Nephron progenitor cell (in vitro differentiated cells): ENCODE measurements around the gene RAB11B.

ENCODE experiments used
- DNase-seq: peaks from one replicate; pipeline ENCODE4 v3.0.0; 2021
- H3K27ac Mint-ChIP-seq: 2 replicates; pipeline ENCODE4 v1.8.0; 2021; ENCODE audit warnings: mild to moderate bottlenecking, moderate library complexity, mixed read lengths
- H3K27me3 Mint-ChIP-seq: 2 replicates; pipeline ENCODE4 v1.8.0; 2021; ENCODE audit warnings: mild to moderate bottlenecking, low read depth, mixed read lengths; ENCODE audit not compliant: poor library complexity
- H3K36me3 Mint-ChIP-seq: 2 replicates; pipeline ENCODE4 v1.8.0; 2021; ENCODE audit warnings: low read depth, mixed read lengths
- H3K4me1 Mint-ChIP-seq: 2 replicates; pipeline ENCODE4 v1.8.0; 2021; ENCODE audit warnings: mixed read lengths
- H3K4me3 Mint-ChIP-seq: 2 replicates; pipeline ENCODE4 v1.8.0; 2021; ENCODE audit warnings: mild to moderate bottlenecking, moderate library complexity, mixed read lengths
- H3K9me3 Mint-ChIP-seq: 2 replicates; pipeline ENCODE4 v1.8.0; 2021; ENCODE audit warnings: mild to moderate bottlenecking, moderate library complexity, mixed read lengths
- CTCF ChIP-seq: fragments of 200-600 bp; sonication (generic); IDR thresholded peaks from 2 replicates; pipeline ENCODE4 v1.5.0; 2021; ENCODE audit warnings: antibody characterized with exemption

The RAB11B gene

GRCh38 chr19:8396185-8396562 is 6.0 kb downstream of the RAB11B start:
- Mint-ChIP-seq H3K4me3 (no peak overlapping the region), H3K4me1 (peaks cover 73% of the 10 kb centered on the region), H3K27me3 (no peaks in the 10 kb centered on the region), H3K36me3 (peaks cover 10% of the 10 kb centered on the region), H3K9me3 (no peaks in the 10 kb centered on the region), H3K27ac (peak overlapping the region; percentile 81)
- no peak for TF ChIP-seq CTCF
- no peak for DNase-seq

DNA sequence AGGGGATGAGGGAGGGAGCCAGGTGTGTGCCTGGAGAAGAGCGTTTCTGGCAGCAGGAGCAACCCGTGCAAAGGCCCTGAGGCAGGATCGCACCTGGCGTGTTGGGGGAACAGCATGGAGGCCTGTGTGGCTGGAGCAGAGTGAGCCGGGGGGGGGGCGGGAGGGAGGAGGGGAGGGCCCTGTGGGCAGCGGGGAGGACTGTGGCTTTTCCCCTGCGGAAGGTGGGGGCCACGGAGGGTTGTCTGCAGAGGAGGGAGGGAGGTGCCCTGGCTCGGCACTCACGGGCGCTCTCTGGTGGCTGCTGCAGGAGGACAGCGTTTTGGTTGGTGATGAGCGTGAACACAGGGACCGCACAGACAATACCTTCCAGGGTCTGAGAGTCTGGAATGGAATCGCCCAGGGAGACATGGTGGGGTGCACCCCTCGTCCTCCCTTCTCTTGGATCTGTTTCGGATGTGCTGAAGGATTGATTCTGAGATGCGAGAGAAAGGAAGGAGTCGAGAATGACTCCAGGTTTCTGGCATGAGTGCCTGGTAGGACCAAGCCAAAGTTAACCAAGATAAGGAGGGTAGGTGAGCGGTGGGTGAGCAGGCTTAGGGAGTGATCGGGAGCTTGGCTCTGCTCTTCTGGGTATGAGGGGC is 6.5 kb downstream of the RAB11B start:
- TF ChIP-seq CTCF = peak; percentile 35
- H3K36me3 Mint-ChIP-seq = peaks cover 12% of the 10 kb centered on the region
- no peaks in the 10 kb centered on the region for H3K9me3 Mint-ChIP-seq
- DNase-seq = peak; percentile 66
- H3K4me3 Mint-ChIP-seq = peak overlapping the region; percentile 71
- H3K27me3 Mint-ChIP-seq = no peaks in the 10 kb centered on the region
- H3K27ac Mint-ChIP-seq = peak overlapping the region; percentile 99
- H3K4me1 Mint-ChIP-seq = peaks cover 71% of the 10 kb centered on the region

DNA sequence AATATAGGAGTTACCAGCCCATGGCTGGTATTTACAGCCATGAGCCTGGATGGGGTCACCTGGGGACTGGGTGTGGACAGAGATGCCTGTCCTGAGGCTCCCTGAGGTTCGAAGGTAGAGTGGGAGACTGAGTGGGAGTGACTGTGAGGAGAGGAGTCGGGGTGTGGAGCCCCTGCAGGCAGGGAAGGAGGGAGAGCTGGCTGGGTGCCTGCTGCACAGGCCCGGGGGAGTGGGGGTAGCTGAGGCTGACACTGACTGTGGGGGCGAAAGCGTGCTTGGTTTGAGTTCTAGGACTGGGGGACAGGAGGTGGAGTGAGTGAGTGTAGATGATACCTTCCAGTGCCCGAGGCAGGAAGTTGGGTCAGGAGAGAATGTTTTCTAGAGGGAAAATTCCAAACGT is 7.1 kb downstream of the RAB11B start:
- peak overlapping the region; percentile 99 for H3K27ac Mint-ChIP-seq
- H3K9me3 Mint-ChIP-seq = no peaks in the 10 kb centered on the region
- peaks cover 17% of the 10 kb centered on the region for H3K36me3 Mint-ChIP-seq
- no peak for TF ChIP-seq CTCF
- no peaks in the 10 kb centered on the region for H3K27me3 Mint-ChIP-seq
- DNase-seq = no peak
- peak overlapping the region; percentile 71 for H3K4me3 Mint-ChIP-seq
- peaks cover 68% of the 10 kb centered on the region for H3K4me1 Mint-ChIP-seq

- Mint-ChIP-seq H3K36me3 (peaks cover 23% of the 10 kb centered on the region), H3K4me1 (peaks cover 63% of the 10 kb centered on the region), H3K27ac (no peak overlapping the region), H3K9me3 (no peaks in the 10 kb centered on the region), H3K4me3 (peak overlapping the region; percentile 52), H3K27me3 (no peaks in the 10 kb centered on the region)
- DNase-seq = no peak
- no peak for TF ChIP-seq CTCF
Measured at GRCh38 chr19:8397746-8398310, 7.7 kb downstream of the RAB11B start.

- H3K4me3 Mint-ChIP-seq = peak overlapping the region; percentile 52
- DNase-seq = peak; percentile 58
- no peak for TF ChIP-seq CTCF
- no peak overlapping the region for H3K27ac Mint-ChIP-seq
- peaks cover 25% of the 10 kb centered on the region for H3K36me3 Mint-ChIP-seq
- peaks cover 57% of the 10 kb centered on the region for H3K4me1 Mint-ChIP-seq
- no peaks in the 10 kb centered on the region for H3K27me3 Mint-ChIP-seq
- no peaks in the 10 kb centered on the region for H3K9me3 Mint-ChIP-seq
Measured at GRCh38 chr19:8398311-8398771, 8.2 kb downstream of the RAB11B start.

DNA sequence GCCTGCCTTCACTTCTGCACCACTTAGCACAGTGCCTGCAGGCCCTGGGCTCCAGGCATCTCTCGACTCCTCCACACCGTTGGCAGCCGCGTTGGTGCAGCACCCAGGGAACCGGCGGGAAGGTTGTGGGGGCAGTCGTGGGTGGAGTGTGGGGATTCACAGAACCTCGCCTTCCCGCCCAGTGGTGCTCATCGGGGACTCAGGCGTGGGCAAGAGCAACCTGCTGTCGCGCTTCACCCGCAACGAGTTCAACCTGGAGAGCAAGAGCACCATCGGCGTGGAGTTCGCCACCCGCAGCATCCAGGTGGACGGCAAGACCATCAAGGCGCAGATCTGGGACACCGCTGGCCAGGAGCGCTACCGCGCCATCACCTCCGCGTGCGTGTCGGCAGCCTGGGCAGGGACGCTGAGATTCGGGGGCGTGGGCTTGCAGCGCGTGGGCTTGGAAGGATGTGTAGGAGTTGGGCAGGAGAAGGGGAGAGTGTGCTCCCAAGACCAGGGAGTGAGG is 9.6 kb downstream of the RAB11B start:
- H3K9me3 Mint-ChIP-seq = no peaks in the 10 kb centered on the region
- no peak overlapping the region for H3K4me3 Mint-ChIP-seq
- peaks cover 29% of the 10 kb centered on the region for H3K36me3 Mint-ChIP-seq
- no peaks in the 10 kb centered on the region for H3K27me3 Mint-ChIP-seq
- no peak for DNase-seq
- TF ChIP-seq CTCF = no peak
- peaks cover 51% of the 10 kb centered on the region for H3K4me1 Mint-ChIP-seq
- peak overlapping the region; percentile 75 for H3K27ac Mint-ChIP-seq
